ENCODE results near the gene PARPBP. TPM values are rescaled to one million over a fixed set of nuclear protein-coding genes. Genes with fewer than 3 reads are reported as not detected.

PARPBP gene
- total and polyA plus RNA-seq, 2 donors (not counting 3 experiments of a cell fraction or from before 2014, with no cell fraction given): 4.2 to 19.0 TPM

DNA sequence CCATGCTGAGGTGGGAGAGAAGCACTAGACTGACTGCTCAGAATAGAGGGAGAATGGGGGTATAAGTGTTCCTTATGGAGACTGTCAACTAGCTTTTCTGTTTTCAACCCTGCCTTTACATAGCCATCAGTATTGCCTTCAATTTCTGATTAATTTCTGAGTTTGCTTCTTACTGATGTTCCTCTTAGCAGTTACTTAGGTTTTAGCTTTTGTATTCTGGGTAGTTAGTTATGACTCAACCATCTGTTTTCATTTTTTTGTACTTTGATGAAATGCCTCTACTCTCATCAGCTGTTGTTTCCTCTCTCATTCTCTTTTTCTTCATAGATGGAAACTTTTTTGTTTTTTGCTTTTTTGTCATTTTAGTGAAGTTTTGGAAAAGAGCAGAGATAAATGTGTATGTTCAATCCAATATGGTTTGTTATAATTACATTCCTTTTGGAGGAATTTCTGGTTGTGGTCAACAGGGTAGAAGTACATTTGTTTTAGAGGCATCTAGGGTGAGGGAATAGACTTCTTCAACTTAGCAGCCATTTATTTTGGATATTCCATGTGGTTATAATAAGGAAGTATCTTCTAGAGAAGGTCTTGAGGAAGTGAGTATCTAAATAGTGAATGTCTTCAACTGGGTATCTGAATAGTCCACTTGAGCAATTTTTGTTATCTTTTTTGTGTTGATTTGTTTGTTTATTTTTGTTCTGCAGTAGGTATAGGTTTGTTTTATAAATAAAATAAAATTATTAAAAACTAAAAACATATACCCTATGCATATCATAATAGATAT, 48.0 kb downstream of the PARPBP start:
- FAIRE-seq (no peak), DNase-seq (ENCODE audit: low read depth, low spot score) (peak; percentile 15)
- ChIA-PET POLR2A (no interaction called here), CTCF (interaction anchor here (1.0 to 6.2 kb wide), 3 partner anchors 8 to 315 kb away, joined by 3 to 103 read pairs (median 23); no protein-coding TSS in a partner anchor)
- no peaks in the 10 kb centered on the region for H3K27me3 ChIP-seq (ENCODE audit: control insufficient read depth in 2 of 2, insufficient read depth in 2 of 2, low read length in 2 of 2)
- TF ChIP-seq CTCF (IDR thresholded peaks at IDR 0.05; ENCODE audit: extremely low read depth in 1 of 2, insufficient read depth in 1 of 2, low read depth in 1 of 2, low read length in 2 of 2): no peak
- TF ChIP-seq MYC (IDR thresholded peaks at IDR 0.05; ENCODE audit: low read depth, low read length): no peak
- no peak for TF ChIP-seq FOS (IDR thresholded peaks at IDR 0.05; ENCODE audit: borderline replicate concordance, insufficient read depth, low read length)
- no peak for TF ChIP-seq JUN (IDR thresholded peaks at IDR 0.05; ENCODE audit: borderline replicate concordance, insufficient read depth, insufficient read length, low read depth)
- TF ChIP-seq POLR2A (IDR thresholded peaks at IDR 0.05; ENCODE audit: low read depth, low read length): no peak
- TF ChIP-seq MAX (IDR thresholded peaks at IDR 0.05; ENCODE audit: insufficient read depth, insufficient read length): no peak
- TF ChIP-seq EZH2 (IDR thresholded peaks at IDR 0.05; ENCODE audit: borderline replicate concordance, low read depth, low read length, severe bottlenecking): no peak
- no peak for TF ChIP-seq GATA2 (IDR thresholded peaks at IDR 0.05; ENCODE audit: insufficient read depth, insufficient read length, low read depth, low read length)
- TF ChIP-seq POLR2AphosphoS5 (IDR thresholded peaks at IDR 0.05; ENCODE audit: insufficient read depth, low read depth, low read length): no peak
- H3K27ac ChIP-seq (ENCODE audit: insufficient read depth, low read depth, low read length): no peak overlapping the region
- peaks cover 11% of the 10 kb centered on the region for H3K4me1 ChIP-seq (ENCODE audit: control insufficient read depth, extremely low read depth, insufficient read depth, low read length)
- intact Hi-C loops (cut with micrococcal nuclease): no loop called here
- BruUV-seq (replicated peaks): no TSS peak
- no peaks in the 10 kb centered on the region for H3K9me3 ChIP-seq (replicated peaks; ENCODE audit: control insufficient read depth, insufficient read depth, low read length)
- no peak overlapping the region for H3K4me2 ChIP-seq (ENCODE audit: insufficient read depth, low read length)
- no peak overlapping the region for H2AFZ ChIP-seq (ENCODE audit: low read depth, low read length)
- no peaks in the 10 kb centered on the region for H3K36me3 ChIP-seq (ENCODE audit: control insufficient read depth in 2 of 2, extremely low read depth in 1 of 2, insufficient read depth in 2 of 2, low read length in 2 of 2)
- no peaks in the 10 kb centered on the region for H3K79me2 ChIP-seq (ENCODE audit: control insufficient read depth, insufficient read depth, low read length)
- no peak overlapping the region for H3K9ac ChIP-seq (replicated peaks; ENCODE audit: extremely low read depth, insufficient read depth, low read length)
- H3K4me3 ChIP-seq (replicated peaks in 1 of 3; ENCODE audit: insufficient read depth in 1 of 3, low read depth in 1 of 3, low read length in 3 of 3): no peak overlapping the region
- no peaks in the 10 kb centered on the region for H3K9me1 ChIP-seq (replicated peaks; ENCODE audit: control insufficient read depth, extremely low read depth, insufficient read depth, low read length)
- dilution Hi-C loops (cut with MboI; ENCODE audit: extremely low pct_ligation_motif_present, low sequenced_read_pairs): no loop called here
- no peaks in the 10 kb centered on the region for H4K20me1 ChIP-seq (replicated peaks; ENCODE audit: control insufficient read depth, extremely low read depth, insufficient read depth, low read length)

All from endothelial cell of umbilical vein (primary cell).